Islet of Langerhans (tissue), 1 donor: ENCODE data around the gene GSTT4.
"Not testable (repeated sequence)": the region's sequence is repeated elsewhere in the genome, so short reads cannot be mapped to it uniquely, and the experiment has no call there.

Experiments used
- FAIRE-seq: peaks from one replicate; lab custom pipeline; 2011; peaks lifted over from hg19 to GRCh38; lab: Jason Lieb, UNC

Gene GSTT4

GRCh38 chr22:23986538-23987178, 18.6 kb downstream of the GSTT4 start:
- not testable (repeated sequence) for FAIRE-seq

GRCh38 chr22:23986089-23986488, 19.2 kb downstream of the GSTT4 start:
- not testable (repeated sequence) for FAIRE-seq

- FAIRE-seq: no peak
Measured at GRCh38 chr22:23984430-23984829, 20.8 kb downstream of the GSTT4 start.

GRCh38 chr22:23980567-23980966, 24.7 kb downstream of the GSTT4 start:
- not testable (repeated sequence) for FAIRE-seq

GRCh38 chr22:23979557-23980240, 25.6 kb downstream of the GSTT4 start, which contains the start of gene GSTT2:
Gene GSTT2 (plus strand): TSS chr22:23980134.
- peak; percentile 84 for FAIRE-seq

GRCh38 chr22:23977304-23977703, 27.9 kb downstream of the GSTT4 start:
- not testable (repeated sequence) for FAIRE-seq

GRCh38 chr22:23974836-23975352, 30.4 kb downstream of the GSTT4 start:
- not testable (repeated sequence) for FAIRE-seq

- FAIRE-seq: peak; percentile 99
Measured at GRCh38 chr22:23974345-23974744, 30.9 kb downstream of the GSTT4 start, which contains the start of gene DDT. Gene DDT (minus strand): TSS chr22:23974441. CDS start chr22:23974414, 27 bp downstream.

GRCh38 chr22:23971927-23972326, 33.3 kb downstream of the GSTT4 start:
- not testable (repeated sequence) for FAIRE-seq

- FAIRE-seq: no peak
Measured at GRCh38 chr22:23970816-23971486, 34.3 kb downstream of the GSTT4 start.

GRCh38 chr22:23970201-23970641, 35.0 kb downstream of the GSTT4 start:
- no peak for FAIRE-seq

- no peak for FAIRE-seq
Measured at GRCh38 chr22:23969071-23969470, 36.2 kb downstream of the GSTT4 start.

GRCh38 chr22:23966568-23966967, 38.7 kb downstream of the GSTT4 start, which contains the start of gene DDTL:
Gene DDTL (plus strand): TSS chr22:23966888. CDS start chr22:23966915, 27 bp downstream.
- FAIRE-seq: peak; percentile 69

GRCh38 chr22:23966094-23966493, 39.2 kb downstream of the GSTT4 start:
- not testable (repeated sequence) for FAIRE-seq

GRCh38 chr22:23961084-23961771, 44.0 kb downstream of the GSTT4 start, which contains the start of gene GSTT2B:
Gene GSTT2B (minus strand): TSS chr22:23961195. CDS start chr22:23961131, 64 bp downstream.
- not testable (repeated sequence) for FAIRE-seq

GRCh38 chr22:23956301-23956900, 48.9 kb downstream of the GSTT4 start:
- FAIRE-seq: not testable (repeated sequence)

- not testable (repeated sequence) for FAIRE-seq
Measured at GRCh38 chr22:23955886-23956285, 49.4 kb downstream of the GSTT4 start.

GRCh38 chr22:23954991-23955305, 50.3 kb downstream of the GSTT4 start:
- not testable (repeated sequence) for FAIRE-seq

GRCh38 chr22:23954193-23954990, 50.9 kb downstream of the GSTT4 start:
- not testable (repeated sequence) for FAIRE-seq

GRCh38 chr22:23953485-23953884, 51.8 kb downstream of the GSTT4 start:
- not testable (repeated sequence) for FAIRE-seq
